NCI-H1048 (cell line): ENCODE results near the gene KRTAP10-5.

ENCODE experiments used
- DNase-seq: peaks from one replicate; lab custom pipeline; 2025; lab: John Stamatoyannopoulos, UW

The KRTAP10-5 gene

GRCh38 chr21:44529503-44530125, 50.8 kb downstream of the KRTAP10-5 start:
- DNase-seq, result no peak
